Measurements from ENCODE around the gene TMEM170B.

The TMEM170B gene

DNA sequence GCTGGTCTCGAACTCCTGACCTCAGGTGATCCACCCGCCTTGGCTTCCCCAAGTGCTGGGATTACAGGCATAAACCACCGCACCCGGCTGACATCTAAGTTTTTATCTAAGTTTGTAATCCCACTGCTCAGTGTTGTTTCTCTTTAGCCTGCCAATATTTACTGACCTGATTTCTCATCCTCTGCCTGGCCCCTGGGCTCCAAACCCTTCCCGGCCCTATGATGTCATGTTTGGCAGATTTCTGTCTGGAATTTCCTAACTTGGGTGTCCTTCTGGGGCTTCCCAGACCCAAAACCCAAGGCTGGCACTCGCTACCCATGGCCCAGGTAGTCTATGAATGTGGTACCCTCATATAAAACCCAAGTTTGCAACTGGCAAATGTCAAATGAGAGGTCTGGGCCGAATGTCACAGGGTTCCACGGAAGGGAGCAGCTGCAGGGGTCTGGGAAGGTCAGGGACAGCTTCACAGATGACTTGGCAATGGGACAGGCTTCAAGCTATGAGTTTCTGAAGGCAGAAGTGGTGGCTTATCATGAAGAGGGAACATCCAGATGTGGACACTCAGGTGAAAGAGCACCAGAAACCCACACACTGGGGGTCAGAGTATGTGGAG is 54.9 kb downstream of the TMEM170B start:
- Histone ChIP-seq H3K23ac (ENCODE audit: low read length) (no peak overlapping the region), H2AK5ac (ENCODE audit: low read length) (no peak overlapping the region), H3K79me1 (ENCODE audit: low read length) (no peaks in the 10 kb centered on the region), H3K27me3 (ENCODE audit: insufficient read depth, low read length, poor library complexity) (no peaks in the 10 kb centered on the region), H3K4me3 (ENCODE audit: low read length) (no peak overlapping the region), H3K36me3 (ENCODE audit: control insufficient read depth, insufficient read depth, low read length) (no peaks in the 10 kb centered on the region), H3K56ac (ENCODE audit: low read length) (no peak overlapping the region), H2BK120ac (ENCODE audit: low read depth, low read length) (no peak overlapping the region), H2BK5ac (ENCODE audit: low read length) (no peak overlapping the region), H3K4me1 (ENCODE audit: control insufficient read depth, low read depth, low read length) (no peaks in the 10 kb centered on the region), H3K9ac (ENCODE audit: low read length) (no peak overlapping the region), H3K18ac (ENCODE audit: low read length) (no peak overlapping the region), H4K5ac (ENCODE audit: low read length) (no peak overlapping the region), H4K8ac (ENCODE audit: low read depth, low read length) (no peak overlapping the region), H3K79me2 (ENCODE audit: control insufficient read depth, insufficient read depth, low read length) (no peaks in the 10 kb centered on the region), H2BK15ac (replicated peaks; ENCODE audit: low read depth) (no peak overlapping the region), H3K4me2 (ENCODE audit: low read length) (no peak overlapping the region), H3K27ac (ENCODE audit: low read depth, low read length) (no peak overlapping the region), H3K4ac (ENCODE audit: low read depth, low read length) (peak overlapping the region; percentile 68)
- DNase-seq: no peak
- WGBS (ENCODE audit: extremely low coverage, insufficient coverage, low lambda C conversion rate): no CpG with 5 or more reads among the region's 8 CpGs

DNA sequence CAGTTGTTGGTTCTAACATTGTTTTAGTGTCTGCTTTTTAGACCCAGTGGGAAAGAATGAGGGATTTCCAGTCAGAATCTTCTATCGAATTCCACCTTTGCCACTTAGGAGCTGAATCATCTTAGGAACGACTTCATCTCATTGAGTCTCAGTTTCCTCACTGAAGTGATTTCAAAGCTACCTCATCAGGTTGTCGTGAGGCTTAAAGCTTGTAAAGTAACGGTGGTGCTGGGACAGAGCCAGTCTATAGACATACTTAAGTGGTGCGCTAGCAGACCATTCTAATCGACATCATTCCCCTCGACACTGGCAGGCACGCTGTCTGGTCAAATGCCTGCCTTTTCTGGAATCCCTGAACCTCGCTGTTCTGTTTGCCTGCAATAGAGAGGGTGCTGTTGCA is 55.5 kb downstream of the TMEM170B start:
- no CpG with 5 or more reads among the region's 9 CpGs for WGBS (ENCODE audit: extremely low coverage, insufficient coverage, low lambda C conversion rate)
- no peak overlapping the region for H3K23ac ChIP-seq (ENCODE audit: low read length)
- no peak overlapping the region for H3K9ac ChIP-seq (ENCODE audit: low read length)
- no peak overlapping the region for H2BK5ac ChIP-seq (ENCODE audit: low read length)
- DNase-seq: no peak
- H3K27ac ChIP-seq (ENCODE audit: low read depth, low read length): no peak overlapping the region
- H3K36me3 ChIP-seq (ENCODE audit: control insufficient read depth, insufficient read depth, low read length): no peaks in the 10 kb centered on the region
- no peak overlapping the region for H3K18ac ChIP-seq (ENCODE audit: low read length)
- H4K5ac ChIP-seq (ENCODE audit: low read length): no peak overlapping the region
- no peak overlapping the region for H2BK120ac ChIP-seq (ENCODE audit: low read depth, low read length)
- no peaks in the 10 kb centered on the region for H3K4me1 ChIP-seq (ENCODE audit: control insufficient read depth, low read depth, low read length)
- H3K4me3 ChIP-seq (ENCODE audit: low read length): no peak overlapping the region
- H3K79me1 ChIP-seq (ENCODE audit: low read length): no peaks in the 10 kb centered on the region
- H2AK5ac ChIP-seq (ENCODE audit: low read length): no peak overlapping the region
- no peak overlapping the region for H3K4ac ChIP-seq (ENCODE audit: low read depth, low read length)
- no peak overlapping the region for H3K4me2 ChIP-seq (ENCODE audit: low read length)
- no peaks in the 10 kb centered on the region for H3K79me2 ChIP-seq (ENCODE audit: control insufficient read depth, insufficient read depth, low read length)
- H2BK15ac ChIP-seq (replicated peaks; ENCODE audit: low read depth): no peak overlapping the region
- no peak overlapping the region for H3K56ac ChIP-seq (ENCODE audit: low read length)
- no peak overlapping the region for H4K8ac ChIP-seq (ENCODE audit: low read depth, low read length)
- H3K27me3 ChIP-seq (ENCODE audit: insufficient read depth, low read length, poor library complexity): no peaks in the 10 kb centered on the region

DNA sequence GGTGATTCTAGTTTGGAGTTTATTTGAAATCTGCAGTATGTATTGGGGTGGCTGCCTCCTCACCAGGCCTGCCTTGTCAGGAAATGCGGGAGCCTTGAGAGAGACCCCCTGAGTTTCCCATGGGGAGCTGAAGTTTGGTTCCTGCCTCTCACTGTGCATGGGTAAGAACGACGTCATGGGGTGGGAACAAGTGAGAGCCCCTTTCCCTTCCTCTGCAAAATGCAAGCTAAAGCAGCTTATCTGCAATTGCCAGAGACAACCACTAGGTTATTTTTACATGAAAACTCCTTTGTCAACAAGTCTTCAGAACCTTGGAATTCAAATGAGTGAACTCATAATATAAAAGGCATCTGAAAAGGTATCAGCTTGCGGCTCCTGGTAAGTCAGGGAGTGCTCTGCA is 58.4 kb downstream of the TMEM170B start:
- Histone ChIP-seq H3K79me2 (ENCODE audit: control insufficient read depth, insufficient read depth, low read length) (no peaks in the 10 kb centered on the region), H3K4me3 (ENCODE audit: low read length) (no peak overlapping the region), H4K8ac (ENCODE audit: low read depth, low read length) (no peak overlapping the region), H3K36me3 (ENCODE audit: control insufficient read depth, insufficient read depth, low read length) (no peaks in the 10 kb centered on the region), H2AK5ac (ENCODE audit: low read length) (no peak overlapping the region), H2BK120ac (ENCODE audit: low read depth, low read length) (no peak overlapping the region), H2BK15ac (replicated peaks; ENCODE audit: low read depth) (no peak overlapping the region), H2BK5ac (ENCODE audit: low read length) (no peak overlapping the region), H3K18ac (ENCODE audit: low read length) (peak overlapping the region; percentile 85), H3K9ac (ENCODE audit: low read length) (no peak overlapping the region), H3K79me1 (ENCODE audit: low read length) (no peaks in the 10 kb centered on the region), H3K4ac (ENCODE audit: low read depth, low read length) (no peak overlapping the region), H3K56ac (ENCODE audit: low read length) (no peak overlapping the region), H3K27ac (ENCODE audit: low read depth, low read length) (no peak overlapping the region), H4K5ac (ENCODE audit: low read length) (no peak overlapping the region), H3K4me1 (ENCODE audit: control insufficient read depth, low read depth, low read length) (no peaks in the 10 kb centered on the region), H3K27me3 (ENCODE audit: insufficient read depth, low read length, poor library complexity) (no peaks in the 10 kb centered on the region), H3K23ac (ENCODE audit: low read length) (no peak overlapping the region), H3K4me2 (ENCODE audit: low read length) (no peak overlapping the region)
- no CpG with 5 or more reads among the region's 4 CpGs for WGBS (ENCODE audit: extremely low coverage, insufficient coverage, low lambda C conversion rate)
- DNase-seq: peak; percentile 88

- H3K27me3 ChIP-seq (ENCODE audit: insufficient read depth, low read length, poor library complexity): no peaks in the 10 kb centered on the region
- H4K8ac ChIP-seq (ENCODE audit: low read depth, low read length): no peak overlapping the region
- H3K4me2 ChIP-seq (ENCODE audit: low read length): no peak overlapping the region
- H2BK120ac ChIP-seq (ENCODE audit: low read depth, low read length): no peak overlapping the region
- WGBS (ENCODE audit: extremely low coverage, insufficient coverage, low lambda C conversion rate): no CpG with 5 or more reads among the region's 8 CpGs
- no peak overlapping the region for H2BK5ac ChIP-seq (ENCODE audit: low read length)
- H3K4me3 ChIP-seq (ENCODE audit: low read length): no peak overlapping the region
- H3K4ac ChIP-seq (ENCODE audit: low read depth, low read length): no peak overlapping the region
- no peaks in the 10 kb centered on the region for H3K79me2 ChIP-seq (ENCODE audit: control insufficient read depth, insufficient read depth, low read length)
- H4K5ac ChIP-seq (ENCODE audit: low read length): no peak overlapping the region
- H3K9ac ChIP-seq (ENCODE audit: low read length): no peak overlapping the region
- no peak overlapping the region for H3K27ac ChIP-seq (ENCODE audit: low read depth, low read length)
- no peaks in the 10 kb centered on the region for H3K4me1 ChIP-seq (ENCODE audit: control insufficient read depth, low read depth, low read length)
- H2AK5ac ChIP-seq (ENCODE audit: low read length): no peak overlapping the region
- no peaks in the 10 kb centered on the region for H3K79me1 ChIP-seq (ENCODE audit: low read length)
- no peak overlapping the region for H3K18ac ChIP-seq (ENCODE audit: low read length)
- H2BK15ac ChIP-seq (replicated peaks; ENCODE audit: low read depth): no peak overlapping the region
- no peak overlapping the region for H3K23ac ChIP-seq (ENCODE audit: low read length)
- H3K36me3 ChIP-seq (ENCODE audit: control insufficient read depth, insufficient read depth, low read length): no peaks in the 10 kb centered on the region
- no peak overlapping the region for H3K56ac ChIP-seq (ENCODE audit: low read length)
- no peak for DNase-seq
These were observed 59.2 kb downstream of the TMEM170B start for GRCh38 chr6:11596640-11597237.

DNA sequence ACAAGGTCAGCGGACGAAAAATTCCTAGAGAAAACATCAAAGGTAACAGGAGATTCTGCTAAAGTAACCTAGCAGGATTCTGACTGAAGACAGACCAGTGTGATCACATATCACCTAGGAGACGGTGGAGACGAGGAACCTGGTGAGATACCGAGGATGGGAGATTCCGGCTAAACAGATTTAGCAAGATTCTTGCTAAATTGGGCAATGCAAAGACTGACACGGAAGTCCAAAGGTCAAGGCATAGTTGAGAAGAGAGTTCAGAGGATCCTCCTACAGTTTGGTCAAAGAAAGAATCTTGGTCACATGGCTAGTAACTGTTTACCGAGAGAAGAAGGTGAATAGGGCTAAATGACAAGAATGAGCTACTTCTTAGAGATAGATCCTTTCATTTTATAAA is 61.1 kb downstream of the TMEM170B start:
- H4K5ac ChIP-seq (ENCODE audit: low read length): no peak overlapping the region
- H3K79me2 ChIP-seq (ENCODE audit: control insufficient read depth, insufficient read depth, low read length): no peaks in the 10 kb centered on the region
- no peak overlapping the region for H3K4me3 ChIP-seq (ENCODE audit: low read length)
- H3K9ac ChIP-seq (ENCODE audit: low read length): no peak overlapping the region
- H3K4ac ChIP-seq (ENCODE audit: low read depth, low read length): no peak overlapping the region
- peak; percentile 72 for DNase-seq
- H4K8ac ChIP-seq (ENCODE audit: low read depth, low read length): no peak overlapping the region
- no peak overlapping the region for H3K4me2 ChIP-seq (ENCODE audit: low read length)
- no peak overlapping the region for H2BK15ac ChIP-seq (replicated peaks; ENCODE audit: low read depth)
- H3K4me1 ChIP-seq (ENCODE audit: control insufficient read depth, low read depth, low read length): no peaks in the 10 kb centered on the region
- H2BK120ac ChIP-seq (ENCODE audit: low read depth, low read length): no peak overlapping the region
- no peak overlapping the region for H3K23ac ChIP-seq (ENCODE audit: low read length)
- no peak overlapping the region for H3K27ac ChIP-seq (ENCODE audit: low read depth, low read length)
- H3K27me3 ChIP-seq (ENCODE audit: insufficient read depth, low read length, poor library complexity): no peaks in the 10 kb centered on the region
- no peak overlapping the region for H2AK5ac ChIP-seq (ENCODE audit: low read length)
- H3K56ac ChIP-seq (ENCODE audit: low read length): no peak overlapping the region
- no peaks in the 10 kb centered on the region for H3K36me3 ChIP-seq (ENCODE audit: control insufficient read depth, insufficient read depth, low read length)
- no peaks in the 10 kb centered on the region for H3K79me1 ChIP-seq (ENCODE audit: low read length)
- no peak overlapping the region for H3K18ac ChIP-seq (ENCODE audit: low read length)
- H2BK5ac ChIP-seq (ENCODE audit: low read length): no peak overlapping the region
- no CpG with 5 or more reads among the region's 8 CpGs for WGBS (ENCODE audit: extremely low coverage, insufficient coverage, low lambda C conversion rate)

- H2BK120ac ChIP-seq (ENCODE audit: low read depth, low read length): no peak overlapping the region
- WGBS (ENCODE audit: extremely low coverage, insufficient coverage, low lambda C conversion rate): no CpG with 5 or more reads among the region's 7 CpGs
- DNase-seq: no peak
These were observed 62.7 kb downstream of the TMEM170B start for GRCh38 chr6:11600251-11600650.

More at GRCh38 chr6:11600251-11600650, 62.7 kb downstream of the TMEM170B start:
- Histone ChIP-seq H4K8ac (ENCODE audit: low read depth, low read length) (no peak overlapping the region), H3K18ac (ENCODE audit: low read length) (peak overlapping the region; percentile 70), H2BK15ac (replicated peaks; ENCODE audit: low read depth) (no peak overlapping the region), H3K4ac (ENCODE audit: low read depth, low read length) (no peak overlapping the region), H3K4me3 (ENCODE audit: low read length) (no peak overlapping the region), H3K23ac (ENCODE audit: low read length) (no peak overlapping the region), H4K5ac (ENCODE audit: low read length) (no peak overlapping the region), H3K4me2 (ENCODE audit: low read length) (no peak overlapping the region), H2BK5ac (ENCODE audit: low read length) (no peak overlapping the region), H2AK5ac (ENCODE audit: low read length) (no peak overlapping the region), H3K27ac (ENCODE audit: low read depth, low read length) (no peak overlapping the region), H3K27me3 (ENCODE audit: insufficient read depth, low read length, poor library complexity) (no peaks in the 10 kb centered on the region), H3K9ac (ENCODE audit: low read length) (no peak overlapping the region), H3K79me1 (ENCODE audit: low read length) (no peaks in the 10 kb centered on the region), H3K79me2 (ENCODE audit: control insufficient read depth, insufficient read depth, low read length) (no peaks in the 10 kb centered on the region), H3K36me3 (ENCODE audit: control insufficient read depth, insufficient read depth, low read length) (no peaks in the 10 kb centered on the region), H3K56ac (ENCODE audit: low read length) (no peak overlapping the region), H3K4me1 (ENCODE audit: control insufficient read depth, low read depth, low read length) (no peaks in the 10 kb centered on the region)

Data from mesendoderm (in vitro differentiated cells).